Kidney (tissue), 14 donors: ENCODE data around the gene NRM. TPM values are rescaled to one million over a fixed set of nuclear protein-coding genes. Genes with fewer than 3 reads are reported as not detected.
"Not testable (repeated sequence)": the region's sequence is repeated elsewhere in the genome, so short reads cannot be mapped to it uniquely, and the experiment has no call there.

Source experiments
- DNase-seq, 5 donors: peaks; one replicate each; pipeline ENCODE4 v3.0.0-alpha.2; 2013 to 2020
- FAIRE-seq: peaks from 2 replicates; lab custom pipeline; 2012; peaks lifted over from hg19 to GRCh38; lab: Jason Lieb, UNC
- H3K27ac ChIP-seq, 2 donors: one replicate each; pipeline ENCODE4 v1.7.0; 2013; ENCODE audit warnings: low read depth in 2 of 2, low read length in 2 of 2, inconsistent platforms in 1 of 2
- H3K27me3 ChIP-seq: one replicate; pipeline ENCODE4 v1.7.1; 2013; ENCODE audit warnings: low read length, inconsistent platforms; ENCODE audit not compliant: control insufficient read depth, insufficient read depth
- H3K36me3 ChIP-seq, 3 donors: one replicate each; pipeline versions ENCODE4 v1.7.0 to v1.7.1; 2013; ENCODE audit warnings: low read length in 3 of 3, control low read depth in 1 of 3, inconsistent platforms in 1 of 3; ENCODE audit not compliant: insufficient read depth in 3 of 3, control insufficient read depth in 2 of 3
- H3K4me1 ChIP-seq, 3 donors: one replicate each; pipeline versions ENCODE4 v1.7.0 to v1.7.1; 2013; ENCODE audit warnings: low read length in 3 of 3, inconsistent platforms in 1 of 3, low read depth in 1 of 3; ENCODE audit not compliant: control insufficient read depth in 2 of 3, insufficient read depth in 2 of 3
- H3K4me3 ChIP-seq, 3 donors: one replicate each; pipeline versions ENCODE4 v1.7.0 to v1.8.1; 2013; ENCODE audit warnings: low read length in 3 of 3, control low read depth in 1 of 3, inconsistent platforms in 1 of 3
- H3K9ac ChIP-seq, 3 donors: one replicate each; pipeline versions ENCODE4 v1.7.0 to v1.7.1; 2013; ENCODE audit warnings: low read length in 3 of 3, control low read depth in 1 of 3, inconsistent platforms in 1 of 3
- H3K9me3 ChIP-seq, 3 donors: one replicate each; pipeline versions ENCODE4 v1.7.0 to v1.7.1; 2013; ENCODE audit warnings: low read length in 3 of 3, control low read depth in 1 of 3, inconsistent platforms in 1 of 3; ENCODE audit not compliant: control insufficient read depth in 2 of 3, insufficient read depth in 1 of 3
- CTCF ChIP-seq: IDR thresholded peaks from 3 replicates; pipeline ENCODE4 v1.5.1; 2012; ENCODE audit warnings: mild to moderate bottlenecking, moderate library complexity, borderline replicate concordance; ENCODE audit not compliant: insufficient read depth; ENCODE audit errors: extremely low read depth
- intact Hi-C: fragments of 100-400 bp; cut with DNase I; formaldehyde crosslinking; loops from one replicate; pipeline ENCODE4 v1.11.1; 2022
- polyA plus RNA-seq: library from polyadenylated mRNA; stranded (reverse); fragments of 350-450 nt; fragmentation: Illumina TruSeq; extraction: RNeasy Lipid Tissue Mini Kit (QIAGEN cat#74804); gene quantifications from one replicate; pipeline ENCODE4 v1.2.3, GENCODE V29; 2014; ENCODE audit warnings: low read depth, low replicate concordance; ENCODE audit not compliant: insufficient read depth
- total RNA-seq: library from RNA; stranded (reverse); fragmentation: NEBNext Ultra II Directional; extraction: Animal tissue kit (Norgen Biotek cat#: 25700); gene quantifications from one replicate; pipeline ENCODE4 v1.2.1, GENCODE V29; 2021
- donor health status: control.
- donor health status: control.
- donor health status: control.
- donor health status: control.
- donor health status: control.
- donor health status: DM: yes; HTN: yes; CAD: no.
- donor health status: Normal renal cell carcinoma (clear cell type).

The NRM gene
- total and polyA plus RNA-seq, 2 donors from 2014 or later, result 14.2 TPM

- H3K27me3 ChIP-seq, result no peaks in the 10 kb centered on the region
- FAIRE-seq, result peak; percentile 55
- peak; percentile 94 for TF ChIP-seq CTCF
- peak within 1 kb of the TSS; percentile 86 to 99 (median 90) for H3K4me3 ChIP-seq
- H3K27ac ChIP-seq, result peak within 1 kb of the TSS in 1 of 2 donors; percentile 78
- H3K9me3 ChIP-seq, result no peaks in the 10 kb centered on the region
- intact Hi-C loops, result no loop called here
- peak; percentile 96 to 99 (median 97) for DNase-seq
- H3K4me1 ChIP-seq, result peaks cover 0 to 5% (median 0%) of the 10 kb centered on the region in 3 donors
- peaks cover 0 to 19% (median 14%) of the 10 kb centered on the region in 3 donors for H3K36me3 ChIP-seq
- H3K9ac ChIP-seq, result peak within 1 kb of the TSS; percentile 74 to 91 (median 90)
Measured at GRCh38 chr6:30672445-30673253, 18.1 kb downstream of the NRM start, which contains the start of gene DHX16. Gene DHX16 (minus strand): TSS chr6:30673006. CDS start chr6:30672841, 165 bp downstream.

GRCh38 chr6:30670760-30671527, 19.8 kb downstream of the NRM start:
- Histone ChIP-seq H3K4me1 (peaks cover 0 to 5% (median 0%) of the 10 kb centered on the region in 3 donors), H3K4me3 (no peak overlapping the region), H3K9me3 (no peaks in the 10 kb centered on the region), H3K36me3 (peaks cover 3 to 23% (median 14%) of the 10 kb centered on the region in 3 donors), H3K27ac (no peak overlapping the region), H3K27me3 (no peaks in the 10 kb centered on the region), H3K9ac (no peak overlapping the region)
- intact Hi-C loops, result no loop called here
- peak; percentile 2 for TF ChIP-seq CTCF
- DNase-seq, result peak in 1 of 5 donors; percentile 30
- FAIRE-seq, result no peak

GRCh38 chr6:30666300-30666699, 24.5 kb downstream of the NRM start:
- H3K27ac ChIP-seq, H3K9me3 ChIP-seq, H3K27me3 ChIP-seq, intact Hi-C loops, H3K4me1 ChIP-seq, H3K9ac ChIP-seq, FAIRE-seq, H3K4me3 ChIP-seq, DNase-seq: not testable (repeated sequence)
- peaks cover 9 to 62% (median 42%) of the 10 kb centered on the region in 3 donors for H3K36me3 ChIP-seq
